Activated naive CD4-positive, alpha-beta T cell treated with anti-CD3 and anti-CD28 coated beads, Interleukin-2, amount 50 U/mL, for 72 hours (primary cell): ENCODE measurements around the gene RAD51B. TPM values are rescaled to one million over a fixed set of nuclear protein-coding genes. Genes with fewer than 3 reads are reported as not detected.
"Not testable (repeated sequence)": the region's sequence is repeated elsewhere in the genome, so short reads cannot be mapped to it uniquely, and the experiment has no call there.

ENCODE experiments used
- ATAC-seq, 2 donors: fragments of 150-1000 bp; cut with Tn5 transposase; 2 replicates each; pipeline ENCODE4 v1.10.0; 2021; ENCODE audit warnings: mild to moderate bottlenecking in 2 of 2, moderate library complexity in 2 of 2
- DNase-seq, 2 donors: peaks; one replicate each; pipeline ENCODE4 v3.0.0; 2021 to 2022; ENCODE audit warnings: low spot score in 2 of 2
- H3K27ac Mint-ChIP-seq, 2 donors: one replicate each; pipeline ENCODE4 v1.8.0; 2022; ENCODE audit warnings: mild to moderate bottlenecking in 2 of 2, mixed read lengths in 2 of 2
- H3K36me3 Mint-ChIP-seq, 2 donors: one replicate each; pipeline ENCODE4 v1.8.0; 2022; ENCODE audit warnings: mixed read lengths in 2 of 2
- H3K9me3 Mint-ChIP-seq, 2 donors: one replicate each; pipeline ENCODE4 v1.8.0; 2022; ENCODE audit warnings: mixed read lengths in 2 of 2
- total RNA-seq, 2 donors: library from RNA; stranded (reverse); gene quantifications; one replicate each; pipeline ENCODE4 v1.2.3, GENCODE V29; 2022

Gene RAD51B
- total RNA-seq, 2 donors from 2014 or later, result 36.5 to 53.0 TPM

- Mint-ChIP-seq H3K9me3 (peaks cover 0 to 6% of the 10 kb centered on the region in 2 donors), H3K27ac (no peak overlapping the region), H3K36me3 (peaks cover 0 to 8% of the 10 kb centered on the region in 2 donors)
- DNase-seq (no peak), ATAC-seq (no peak)
These were observed 191.9 kb downstream of the RAD51B start for GRCh38 chr14:68011406-68012028.

GRCh38 chr14:68012871-68013270, 193.3 kb downstream of the RAD51B start:
- Mint-ChIP-seq H3K36me3 (peaks cover 0 to 8% of the 10 kb centered on the region in 2 donors), H3K9me3 (peaks cover 0 to 6% of the 10 kb centered on the region in 2 donors), H3K27ac (no peak overlapping the region)
- ATAC-seq, result no peak
- no peak for DNase-seq

GRCh38 chr14:68013326-68013725, 193.7 kb downstream of the RAD51B start:
- DNase-seq (no peak), ATAC-seq (no peak)
- Mint-ChIP-seq H3K27ac (no peak overlapping the region), H3K9me3 (peaks cover 0 to 6% of the 10 kb centered on the region in 2 donors), H3K36me3 (peaks cover 0 to 8% of the 10 kb centered on the region in 2 donors)

GRCh38 chr14:68014771-68015170, 195.2 kb downstream of the RAD51B start:
- no peak overlapping the region for H3K27ac Mint-ChIP-seq
- DNase-seq (no peak), ATAC-seq (no peak)
- peaks cover 0 to 6% of the 10 kb centered on the region in 2 donors for H3K9me3 Mint-ChIP-seq
- peaks cover 0 to 8% of the 10 kb centered on the region in 2 donors for H3K36me3 Mint-ChIP-seq

GRCh38 chr14:68015356-68016254, 196.0 kb downstream of the RAD51B start:
- no peak for DNase-seq
- Mint-ChIP-seq H3K9me3 (peaks cover 0 to 6% of the 10 kb centered on the region in 2 donors), H3K27ac (no peak overlapping the region)

GRCh38 chr14:68016255-68016914, 196.8 kb downstream of the RAD51B start:
- H3K36me3 Mint-ChIP-seq, result peaks cover 0 to 8% of the 10 kb centered on the region in 2 donors
- DNase-seq (no peak), ATAC-seq (no peak)
- peaks cover 0 to 6% of the 10 kb centered on the region in 2 donors for H3K9me3 Mint-ChIP-seq
- H3K27ac Mint-ChIP-seq, result no peak overlapping the region

More at GRCh38 chr14:68015356-68016254, 196.0 kb downstream of the RAD51B start:
- peaks cover 0 to 8% of the 10 kb centered on the region in 2 donors for H3K36me3 Mint-ChIP-seq
- no peak for ATAC-seq

GRCh38 chr14:68018598-68018997, 199.0 kb downstream of the RAD51B start:
- Mint-ChIP-seq H3K9me3 (peaks cover 10 to 14% of the 10 kb centered on the region in 2 donors), H3K27ac (no peak overlapping the region), H3K36me3 (peaks cover 9 to 20% of the 10 kb centered on the region in 2 donors)
- DNase-seq, result no peak
- ATAC-seq, result no peak

GRCh38 chr14:68020493-68020892, 200.9 kb downstream of the RAD51B start:
- ATAC-seq (no peak), DNase-seq (no peak)
- peaks cover 8 to 10% of the 10 kb centered on the region in 2 donors for H3K9me3 Mint-ChIP-seq
- H3K36me3 Mint-ChIP-seq, result peaks cover 12 to 16% of the 10 kb centered on the region in 2 donors
- no peak overlapping the region for H3K27ac Mint-ChIP-seq

- ATAC-seq (no peak), DNase-seq (no peak)
- peaks cover 8 to 10% of the 10 kb centered on the region in 2 donors for H3K9me3 Mint-ChIP-seq
- H3K36me3 Mint-ChIP-seq, result peaks cover 12 to 15% of the 10 kb centered on the region in 2 donors
- H3K27ac Mint-ChIP-seq, result no peak overlapping the region
These were observed 201.6 kb downstream of the RAD51B start for GRCh38 chr14:68020999-68021663.

- DNase-seq (no peak), ATAC-seq (no peak)
- H3K36me3 Mint-ChIP-seq, result peaks cover 31 to 42% of the 10 kb centered on the region in 2 donors
- H3K27ac Mint-ChIP-seq, result no peak overlapping the region
- peaks cover 20 to 28% of the 10 kb centered on the region in 2 donors for H3K9me3 Mint-ChIP-seq
These were observed 207.7 kb downstream of the RAD51B start for GRCh38 chr14:68027276-68027675.

GRCh38 chr14:68028075-68028474, 208.5 kb downstream of the RAD51B start:
- H3K36me3 Mint-ChIP-seq, result peaks cover 28 to 35% of the 10 kb centered on the region in 2 donors

GRCh38 chr14:68031011-68031410, 211.4 kb downstream of the RAD51B start:
- not testable (repeated sequence) for H3K27ac Mint-ChIP-seq, DNase-seq, ATAC-seq
- Mint-ChIP-seq H3K36me3 (peaks cover 20 to 28% of the 10 kb centered on the region in 2 donors), H3K9me3 (peaks cover 14 to 21% of the 10 kb centered on the region in 2 donors)

More at GRCh38 chr14:68028075-68028474, 208.5 kb downstream of the RAD51B start:
- peaks cover 14 to 21% of the 10 kb centered on the region in 2 donors for H3K9me3 Mint-ChIP-seq
- peak in 1 of 2 donors; percentile 46 for ATAC-seq
- no peak for DNase-seq
- no peak overlapping the region for H3K27ac Mint-ChIP-seq

- Mint-ChIP-seq H3K36me3 (peaks cover 20 to 28% of the 10 kb centered on the region in 2 donors), H3K9me3 (peaks cover 14 to 21% of the 10 kb centered on the region in 2 donors), H3K27ac (no peak overlapping the region)
- ATAC-seq (no peak), DNase-seq (no peak)
These were observed 212.6 kb downstream of the RAD51B start for GRCh38 chr14:68032154-68032553.

- DNase-seq, result no peak
- peaks cover 14 to 21% of the 10 kb centered on the region in 2 donors for H3K9me3 Mint-ChIP-seq
- H3K27ac Mint-ChIP-seq, result no peak overlapping the region
- no peak for ATAC-seq
- H3K36me3 Mint-ChIP-seq, result peaks cover 20 to 28% of the 10 kb centered on the region in 2 donors
These were observed 213.9 kb downstream of the RAD51B start for GRCh38 chr14:68033336-68033932.

GRCh38 chr14:68034896-68035295, 215.3 kb downstream of the RAD51B start:
- Mint-ChIP-seq H3K9me3 (peaks cover 10% of the 10 kb centered on the region in 2 donors), H3K36me3 (peaks cover 12 to 15% of the 10 kb centered on the region in 2 donors), H3K27ac (no peak overlapping the region)
- no peak for DNase-seq
- ATAC-seq, result no peak

GRCh38 chr14:68036202-68036601, 216.6 kb downstream of the RAD51B start:
- ATAC-seq, result no peak
- DNase-seq, result no peak
- Mint-ChIP-seq H3K36me3 (peaks cover under 1 to 2% of the 10 kb centered on the region in 2 donors), H3K27ac (no peak overlapping the region), H3K9me3 (no peaks in the 10 kb centered on the region)
